IPS DF 4.7 (cell line): ENCODE results near the gene HAND1.

Experiments
- DNase-seq: peaks from one replicate; pipeline ENCODE4 v3.0.0-alpha.2; 2013; ENCODE audit warnings: low spot score; ENCODE audit errors: extremely low read depth

HAND1 gene

GRCh38 chr5:154459015-154459414 lies 19.0 kb downstream of the HAND1 start:
- no peak for DNase-seq

GRCh38 chr5:154456540-154456939 lies 21.5 kb downstream of the HAND1 start:
- no peak for DNase-seq

GRCh38 chr5:154455585-154455984 lies 22.4 kb downstream of the HAND1 start:
- no peak for DNase-seq

GRCh38 chr5:154451957-154452356 lies 26.1 kb downstream of the HAND1 start:
- DNase-seq: no peak

- no peak for DNase-seq
These were observed 28.2 kb downstream of the HAND1 start for GRCh38 chr5:154449786-154450185.

- no peak for DNase-seq
These were observed 30.8 kb downstream of the HAND1 start for GRCh38 chr5:154447089-154447725.

- no peak for DNase-seq
These were observed 31.6 kb downstream of the HAND1 start for GRCh38 chr5:154446195-154447088.

- no peak for DNase-seq
These were observed 32.4 kb downstream of the HAND1 start, which contains the start of gene SAP30L for GRCh38 chr5:154445422-154446194. SAP30L (plus strand) TSS chr5:154445997; CDS start chr5:154446605, 608 bp downstream.

GRCh38 chr5:154444556-154445421 lies 33.2 kb downstream of the HAND1 start:
- DNase-seq: no peak

- DNase-seq: no peak
These were observed 35.2 kb downstream of the HAND1 start for GRCh38 chr5:154442801-154443200.

- no peak for DNase-seq
These were observed 37.5 kb downstream of the HAND1 start for GRCh38 chr5:154440540-154440939.

GRCh38 chr5:154437281-154437965 lies 40.6 kb downstream of the HAND1 start:
- no peak for DNase-seq

GRCh38 chr5:154435226-154435625 lies 42.8 kb downstream of the HAND1 start:
- no peak for DNase-seq

- no peak for DNase-seq
These were observed 46.9 kb downstream of the HAND1 start for GRCh38 chr5:154430961-154431630.

GRCh38 chr5:154430466-154430865 lies 47.6 kb downstream of the HAND1 start:
- DNase-seq: no peak

- no peak for DNase-seq
These were observed 48.7 kb downstream of the HAND1 start for GRCh38 chr5:154429341-154429740.

- DNase-seq: no peak
These were observed 49.8 kb downstream of the HAND1 start for GRCh38 chr5:154428208-154428607.
